IPS DF 4.7 (cell line): Measurements from ENCODE around the gene DISP1.

Experiments
- DNase-seq: peaks from one replicate; pipeline ENCODE4 v3.0.0-alpha.2; 2013; ENCODE audit warnings: low spot score; ENCODE audit errors: extremely low read depth

DISP1 gene

DNA sequence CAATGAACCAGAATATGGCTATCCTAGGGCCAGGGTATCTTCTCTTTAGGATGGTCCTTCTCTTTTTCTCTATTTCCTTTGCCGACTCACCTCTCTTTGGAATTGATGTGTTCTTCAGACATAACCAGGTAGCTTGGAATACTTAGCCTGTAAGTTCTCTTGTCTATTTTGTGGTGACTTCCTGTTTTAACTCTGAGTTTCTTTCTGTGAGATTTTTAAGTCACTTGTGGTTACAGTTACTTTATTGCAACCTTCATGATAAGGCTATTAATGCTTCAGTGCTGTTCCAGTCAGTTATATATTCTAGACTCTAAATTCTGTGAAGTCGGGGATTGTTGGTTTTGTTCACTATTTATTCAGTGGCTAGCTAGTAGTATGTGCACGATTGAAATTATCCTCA is 46.2 kb downstream of the DISP1 start:
- DNase-seq, result no peak
